ENCODE results near the gene NRIP2. TPM values are rescaled to one million over a fixed set of nuclear protein-coding genes. Genes with fewer than 3 reads are reported as not detected.

Gene NRIP2
- total and polyA plus RNA-seq, 10 of the 15 experiments (the other 5 are each of a cell fraction or from before 2014, with no cell fraction given): 0.04 to 0.83 (median 0.42) TPM; not detected in 7

GRCh38 chr12:2797721-2798418 lies 37.0 kb downstream of the NRIP2 start:
- Histone ChIP-seq H3K4me1 (ENCODE audit: control insufficient read depth, insufficient read depth, low read length) (no peaks in the 10 kb centered on the region; the same call in 1 of the 2 replicates), H3K4me2 (ENCODE audit: control insufficient read depth, insufficient read depth) (peak overlapping the region; percentile 92; the same call in 1 of the 2 replicates), H3K79me2 (ENCODE audit: control insufficient read depth, insufficient read depth, low read length) (peaks cover 25% of the 10 kb centered on the region), H3K4me3 (no peak overlapping the region), H3K36me3 (ENCODE audit: control insufficient read depth in 2 of 2, insufficient read depth in 2 of 2, low read length in 1 of 2) (peaks cover 18 to 24% of the 10 kb centered on the region in 2 experiments), H3K9ac (ENCODE audit: control insufficient read depth, insufficient read depth, low read length) (no peak overlapping the region), H3K27ac (ENCODE audit: control insufficient read depth, insufficient read depth) (no peak overlapping the region), H3K27me3 (replicated peaks in 1 of 2; ENCODE audit: control insufficient read depth in 2 of 2, insufficient read depth in 2 of 2, low read length in 1 of 2) (peaks cover 0 to 3% of the 10 kb centered on the region in 2 experiments; a peak in 1 of 4 replicates), H3K9me3 (replicated peaks; ENCODE audit: control insufficient read depth, insufficient read depth, low read length) (no peaks in the 10 kb centered on the region), H4K20me1 (ENCODE audit: control insufficient read depth, insufficient read depth) (no peaks in the 10 kb centered on the region; the same call in 1 of the 2 replicates), H2AFZ (ENCODE audit: control insufficient read depth, low read depth, low read length) (no peak overlapping the region)
- in situ Hi-C loops (cut with MboI) (no loop called here), intact Hi-C loops (cut with micrococcal nuclease; ENCODE audit: unreplicated experiment) (no loop called here)
- ChIA-PET CTCF (interaction anchor here (2.6 to 2.9 kb wide), 2 partner anchors 15 kb away, joined by 17 to 25 read pairs; partner anchors contain the start of gene ITFG2), SMC1A (ENCODE audit: uncharacterized antibody, unreplicated experiment) (interaction anchor here (3.1 kb wide), 1 partner anchor 15 kb away, joined by 10 read pairs; the partner anchor contains the start of gene ITFG2), POLR2A (interaction anchor here (2.4 kb wide), 1 partner anchor 16 kb away, joined by 12 read pairs; no protein-coding TSS in a partner anchor), RAD21 (ENCODE audit: unreplicated experiment) (no interaction called here)
- ATAC-seq (no peak), FAIRE-seq (no peak), DNase-seq (ENCODE audit: low read depth, low spot score) (no peak)
- 92% methylated on average over 7 of the region's 7 CpGs for WGBS (ENCODE audit: insufficient coverage, insufficient replicate concordance, low lambda C conversion rate, missing lambda C conversion rate)
- TF ChIP-seq ZNF384 (IDR thresholded peaks at IDR 0.05; ENCODE audit: borderline replicate concordance, low read depth, low read length) (no peak), ETV6 (conservative IDR thresholded peaks at IDR 0.05 in 1 of 2, IDR thresholded peaks at IDR 0.05 in 1 of 2; ENCODE audit: borderline replicate concordance in 1 of 2, low read depth in 1 of 2) (no peak), CTCF (IDR thresholded peaks at IDR 0.05 in 2 of 3, conservative IDR thresholded peaks at IDR 0.05 in 1 of 3; ENCODE audit: control insufficient read depth in 2 of 3, extremely low read depth in 1 of 3, insufficient read depth in 1 of 3, low read depth in 3 of 3, low read length in 3 of 3) (peak; percentile 16 to 35 (median 17); a peak in 4 of 6 replicates), MTA2 (IDR thresholded peaks at IDR 0.05; ENCODE audit: low read depth) (no peak), MYC (IDR thresholded peaks at IDR 0.05; ENCODE audit: insufficient read depth, insufficient read length, insufficient replicate concordance, low read length, severe bottlenecking) (no peak), SMC3 (IDR thresholded peaks at IDR 0.05; ENCODE audit: borderline replicate concordance, low read length) (peak; percentile 24; the same call in 1 of the 2 replicates), TCF7 (IDR thresholded peaks at IDR 0.05; ENCODE audit: borderline replicate concordance) (no peak), RAD21 (IDR thresholded peaks at IDR 0.05; ENCODE audit: insufficient read depth, low read depth, low read length) (peak; percentile 22; the same call in 1 of the 2 replicates), RAD51 (IDR thresholded peaks at IDR 0.05) (no peak)
- TF ChIP-seq, protein P1, sequence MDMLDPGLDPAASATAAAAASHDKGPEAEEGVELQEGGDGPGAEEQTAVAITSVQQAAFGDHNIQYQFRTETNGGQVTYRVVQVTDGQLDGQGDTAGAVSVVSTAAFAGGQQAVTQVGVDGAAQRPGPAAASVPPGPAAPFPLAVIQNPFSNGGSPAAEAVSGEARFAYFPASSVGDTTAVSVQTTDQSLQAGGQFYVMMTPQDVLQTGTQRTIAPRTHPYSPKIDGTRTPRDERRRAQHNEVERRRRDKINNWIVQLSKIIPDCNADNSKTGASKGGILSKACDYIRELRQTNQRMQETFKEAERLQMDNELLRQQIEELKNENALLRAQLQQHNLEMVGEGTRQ (IDR thresholded peaks at IDR 0.05; ENCODE audit: borderline replicate concordance, low read depth, low read length): no peak
- TF ChIP-seq, protein P2, sequence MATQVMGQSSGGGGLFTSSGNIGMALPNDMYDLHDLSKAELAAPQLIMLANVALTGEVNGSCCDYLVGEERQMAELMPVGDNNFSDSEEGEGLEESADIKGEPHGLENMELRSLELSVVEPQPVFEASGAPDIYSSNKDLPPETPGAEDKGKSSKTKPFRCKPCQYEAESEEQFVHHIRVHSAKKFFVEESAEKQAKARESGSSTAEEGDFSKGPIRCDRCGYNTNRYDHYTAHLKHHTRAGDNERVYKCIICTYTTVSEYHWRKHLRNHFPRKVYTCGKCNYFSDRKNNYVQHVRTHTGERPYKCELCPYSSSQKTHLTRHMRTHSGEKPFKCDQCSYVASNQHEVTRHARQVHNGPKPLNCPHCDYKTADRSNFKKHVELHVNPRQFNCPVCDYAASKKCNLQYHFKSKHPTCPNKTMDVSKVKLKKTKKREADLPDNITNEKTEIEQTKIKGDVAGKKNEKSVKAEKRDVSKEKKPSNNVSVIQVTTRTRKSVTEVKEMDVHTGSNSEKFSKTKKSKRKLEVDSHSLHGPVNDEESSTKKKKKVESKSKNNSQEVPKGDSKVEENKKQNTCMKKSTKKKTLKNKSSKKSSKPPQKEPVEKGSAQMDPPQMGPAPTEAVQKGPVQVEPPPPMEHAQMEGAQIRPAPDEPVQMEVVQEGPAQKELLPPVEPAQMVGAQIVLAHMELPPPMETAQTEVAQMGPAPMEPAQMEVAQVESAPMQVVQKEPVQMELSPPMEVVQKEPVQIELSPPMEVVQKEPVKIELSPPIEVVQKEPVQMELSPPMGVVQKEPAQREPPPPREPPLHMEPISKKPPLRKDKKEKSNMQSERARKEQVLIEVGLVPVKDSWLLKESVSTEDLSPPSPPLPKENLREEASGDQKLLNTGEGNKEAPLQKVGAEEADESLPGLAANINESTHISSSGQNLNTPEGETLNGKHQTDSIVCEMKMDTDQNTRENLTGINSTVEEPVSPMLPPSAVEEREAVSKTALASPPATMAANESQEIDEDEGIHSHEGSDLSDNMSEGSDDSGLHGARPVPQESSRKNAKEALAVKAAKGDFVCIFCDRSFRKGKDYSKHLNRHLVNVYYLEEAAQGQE (IDR thresholded peaks at IDR 0.05; ENCODE audit: low read depth, low read length): no peak
- BruUV-seq (replicated peaks): no TSS peak
